HCT116 (cell line): ENCODE results near the gene PDP2. TPM values are rescaled to one million over a fixed set of nuclear protein-coding genes. Genes with fewer than 3 reads are reported as not detected.

Experiments
- ATAC-seq: fragments of 200-7000 bp; cut with Tn5 transposase; 2 replicates; pipeline ENCODE4 v1.9.1; 2020; ENCODE audit warnings: mild to moderate bottlenecking, moderate library complexity
- BruUV-seq: library from RNA; stranded (reverse); fragments of 400-500 nt; replicated peaks from 2 replicates; lab custom pipeline; 2021; lab: Mats Ljungman, UMichigan
- CTCF ChIA-PET: fragments of 300-600 bp; sonication (Branson Sonifier 250); formaldehyde crosslinking; loops from one replicate; lab custom pipeline; 2021; ENCODE audit warnings: antibody characterized with exemption; lab: Charles Lee
- POLR2A ChIA-PET: fragments of 300-600, 350-600 bp; sonication (Branson Sonifier 250); formaldehyde crosslinking; loops from one replicate; lab custom pipeline; 2021; ENCODE audit warnings: antibody characterized with exemption; lab: Charles Lee
- RAD21 ChIA-PET, 2 experiments: fragments of 300-600 bp; sonication (Branson Sonifier 250); formaldehyde crosslinking; loops; one replicate each; lab custom pipeline; 2023; ENCODE audit warnings: low total read pairs in 2 of 2; ENCODE audit not compliant: uncharacterized antibody in 2 of 2, unreplicated experiment in 2 of 2, low non-redundant PET in 1 of 2; lab: Charles Lee
- DNase-seq: peaks from one replicate; pipeline ENCODE4 v3.0.0-alpha.2; 2010; ENCODE audit warnings: low read depth, low spot score
- H2AFZ ChIP-seq: fragments of 200-600 bp; shearing (Covaris generic), sonication (generic); 2 replicates; pipeline ENCODE4 v1.6.1; 2017; ENCODE audit warnings: low read depth, mixed run types, mixed read lengths, antibody characterized with exemption, low read length; ENCODE audit not compliant: poor library complexity, severe bottlenecking
- H3K27ac ChIP-seq: 2 replicates; pipeline ENCODE4 v1.5.1; 2012; ENCODE audit warnings: low read depth, low read length
- H3K27me3 ChIP-seq: fragments of 200-600 bp; sonication (generic); 2 replicates; pipeline ENCODE4 v1.6.1; 2016; ENCODE audit warnings: mixed run types, low read length, mixed read lengths; ENCODE audit not compliant: insufficient read depth
- H3K36me3 ChIP-seq, 2 experiments: fragments of 200-500 bp in 1 of 2; fragments of 200-600 bp in 1 of 2; sonication (Bioruptor generic) in 1 of 2; sonication (generic) in 1 of 2; 2 replicates each; pipeline versions ENCODE4 v1.5.1 to v1.6.1; 2014 to 2016; ENCODE audit warnings: low read length in 2 of 2, inconsistent platforms in 1 of 2, mixed read lengths in 1 of 2, mixed run types in 1 of 2; ENCODE audit not compliant: insufficient read depth in 2 of 2, control insufficient read depth in 1 of 2
- H3K4me1 ChIP-seq, 2 experiments: fragments of 200-600 bp in 1 of 2; sonication (generic) in 1 of 2; 2 replicates each; pipeline versions ENCODE4 v1.5.1 to v1.6.1; 2012 to 2017; ENCODE audit warnings: low read length in 2 of 2, inconsistent platforms in 1 of 2, mild to moderate bottlenecking in 1 of 2, mixed read lengths in 1 of 2, mixed run types in 1 of 2, moderate library complexity in 1 of 2; ENCODE audit not compliant: insufficient read depth in 2 of 2, control insufficient read depth in 1 of 2
- H3K4me2 ChIP-seq: fragments of 200-600 bp; sonication (generic); 2 replicates; pipeline ENCODE4 v1.6.1; 2017; ENCODE audit warnings: mixed run types, low read length, mixed read lengths
- H3K4me3 ChIP-seq, 2 experiments: fragments of 200-600 bp in 1 of 2; sonication (generic) in 1 of 2; replicated peaks in 1 of 2; 2 replicates each; pipeline ENCODE4 v1.5.1; 2011 to 2016; ENCODE audit warnings: low read length in 2 of 2, control low read depth in 1 of 2, low read depth in 1 of 2, mild to moderate bottlenecking in 1 of 2, mixed read lengths in 1 of 2, mixed run types in 1 of 2
- H3K79me2 ChIP-seq: fragments of 200-600 bp; sonication (generic); 2 replicates; pipeline ENCODE4 v1.6.1; 2017; ENCODE audit warnings: mild to moderate bottlenecking, mixed run types, low read length, moderate library complexity, mixed read lengths; ENCODE audit not compliant: insufficient read depth
- H3K9ac ChIP-seq: fragments of 200-600 bp; sonication (generic); 2 replicates; pipeline ENCODE4 v1.6.1; 2016; ENCODE audit warnings: low read length, mixed read lengths
- H3K9me2 ChIP-seq: fragments of 200-600 bp; sonication (generic), shearing (Covaris generic); 2 replicates; pipeline ENCODE4 v1.6.1; 2017; ENCODE audit warnings: mixed run types, mild to moderate bottlenecking, moderate library complexity; ENCODE audit not compliant: insufficient read depth
- H3K9me3 ChIP-seq, 2 experiments: fragments of 200-500 bp in 1 of 2; fragments of 200-600 bp in 1 of 2; sonication (Bioruptor generic) in 1 of 2; sonication (generic) in 1 of 2; 2 replicates each; pipeline ENCODE4 v1.6.1; 2014 to 2017; ENCODE audit warnings: low read length in 2 of 2, mixed read lengths in 2 of 2, inconsistent platforms in 1 of 2, low read depth in 1 of 2, mild to moderate bottlenecking in 1 of 2, mixed run types in 1 of 2, moderate library complexity in 1 of 2; ENCODE audit not compliant: control insufficient read depth in 1 of 2, insufficient read depth in 1 of 2
- H4K20me1 ChIP-seq: fragments of 200-600 bp; sonication (generic), shearing (Covaris generic); 2 replicates; pipeline ENCODE4 v1.6.1; 2017; ENCODE audit warnings: mixed run types, mild to moderate bottlenecking, moderate library complexity; ENCODE audit not compliant: insufficient read depth
- ATF3 ChIP-seq: IDR thresholded peaks from 2 replicates; pipeline ENCODE4 v1.6.1; 2012
- CBX3 ChIP-seq: IDR thresholded peaks from 2 replicates; pipeline ENCODE4 v1.6.1; 2012; ENCODE audit warnings: low read depth
- CEBPB ChIP-seq: IDR thresholded peaks from 2 replicates; pipeline ENCODE4 v1.6.1; 2012; ENCODE audit warnings: low read depth
- EGR1 ChIP-seq: IDR thresholded peaks from 2 replicates; pipeline ENCODE4 v1.6.1; 2012; ENCODE audit warnings: low read depth
- EZH2 ChIP-seq: fragments of 200-600 bp; sonication (generic); IDR thresholded peaks from 2 replicates; pipeline ENCODE4 v1.6.1; 2017; ENCODE audit warnings: antibody characterized with exemption, mixed run types
- EZH2phosphoT487 ChIP-seq: fragments of 200-600 bp; IDR thresholded peaks from 2 replicates; pipeline ENCODE4 v1.6.1; 2018; ENCODE audit warnings: antibody characterized with exemption, borderline replicate concordance
- JUND ChIP-seq: IDR thresholded peaks from 2 replicates; pipeline ENCODE4 v1.6.1; 2012
- POLR2A ChIP-seq: IDR thresholded peaks from 2 replicates; pipeline ENCODE4 v1.7.0; 2011; ENCODE audit warnings: borderline replicate concordance; ENCODE audit not compliant: insufficient read depth, insufficient read length; ENCODE audit errors: extremely low read depth
- POLR2AphosphoS5 ChIP-seq: IDR thresholded peaks from 2 replicates; pipeline ENCODE4 v1.6.1; 2011; ENCODE audit warnings: mild to moderate bottlenecking, low read depth, low read length, moderate library complexity
- RAD21 ChIP-seq: IDR thresholded peaks from 2 replicates; pipeline ENCODE4 v1.6.1; 2012; ENCODE audit warnings: low read depth, mild to moderate bottlenecking
- SIN3A ChIP-seq: IDR thresholded peaks from 2 replicates; pipeline ENCODE4 v1.6.1; 2012; ENCODE audit warnings: low read depth
- SP1 ChIP-seq: IDR thresholded peaks from 2 replicates; pipeline ENCODE4 v1.6.1; 2012; ENCODE audit warnings: low read depth
- SRF ChIP-seq: IDR thresholded peaks from 2 replicates; pipeline ENCODE4 v1.6.1; 2012; ENCODE audit warnings: low read depth
- YY1 ChIP-seq: IDR thresholded peaks from 2 replicates; pipeline ENCODE4 v1.6.1; 2011; ENCODE audit warnings: low read length, low read depth, moderate library complexity, mild to moderate bottlenecking; ENCODE audit not compliant: insufficient replicate concordance; ENCODE audit errors: extremely low read depth
- ZBTB33 ChIP-seq: IDR thresholded peaks from 2 replicates; pipeline ENCODE4 v1.6.1; 2011; ENCODE audit warnings: mild to moderate bottlenecking, low read length, moderate library complexity; ENCODE audit not compliant: insufficient replicate concordance; ENCODE audit errors: extremely low read depth
- ZFX ChIP-seq: fragments of 450-650 bp; IDR thresholded peaks from 2 replicates; pipeline ENCODE4 v1.6.1; 2017
- ZNF274 ChIP-seq: fragments of 200-500 bp; sonication (Bioruptor generic); IDR thresholded peaks from 2 replicates; pipeline ENCODE4 v1.6.1; 2014; ENCODE audit warnings: mild to moderate bottlenecking, low read depth, low read length, inconsistent platforms
- intact Hi-C: fragments of 100-400 bp; cut with micrococcal nuclease; formaldehyde crosslinking; loops from 2 replicates; pipeline ENCODE4 v1.10.0; 2022
- total RNA-seq: library from RNA; stranded (reverse); gene quantifications from one replicate; pipeline ENCODE4 v1.2.1, GENCODE V29; 2021; ENCODE audit not compliant: unreplicated experiment
- TF ChIP-seq, protein P1 (sequence below), 3 experiments: fragments of 200-600 bp in 1 of 3; sonication (generic) in 1 of 3; IDR thresholded peaks in 2 of 3; conservative IDR thresholded peaks in 1 of 3; 2 replicates each; pipeline ENCODE4 v1.5.1; 2012 to 2017; ENCODE audit warnings: low read depth in 2 of 3, low read length in 2 of 3, antibody characterized with exemption in 1 of 3, borderline replicate concordance in 1 of 3, control low read depth in 1 of 3, mild to moderate bottlenecking in 1 of 3, mixed read lengths in 1 of 3, mixed run types in 1 of 3, moderate library complexity in 1 of 3; ENCODE audit not compliant: insufficient read depth in 1 of 3
- TF ChIP-seq, protein P2 (sequence below): IDR thresholded peaks from 2 replicates; pipeline ENCODE4 v1.6.1; 2012; ENCODE audit warnings: low read depth
- TF ChIP-seq, protein P3 (sequence below): IDR thresholded peaks from 2 replicates; pipeline ENCODE4 v1.6.1; 2012

Gene PDP2
- total RNA-seq, 1 experiment from 2014 or later = 19.9 TPM

DNA sequence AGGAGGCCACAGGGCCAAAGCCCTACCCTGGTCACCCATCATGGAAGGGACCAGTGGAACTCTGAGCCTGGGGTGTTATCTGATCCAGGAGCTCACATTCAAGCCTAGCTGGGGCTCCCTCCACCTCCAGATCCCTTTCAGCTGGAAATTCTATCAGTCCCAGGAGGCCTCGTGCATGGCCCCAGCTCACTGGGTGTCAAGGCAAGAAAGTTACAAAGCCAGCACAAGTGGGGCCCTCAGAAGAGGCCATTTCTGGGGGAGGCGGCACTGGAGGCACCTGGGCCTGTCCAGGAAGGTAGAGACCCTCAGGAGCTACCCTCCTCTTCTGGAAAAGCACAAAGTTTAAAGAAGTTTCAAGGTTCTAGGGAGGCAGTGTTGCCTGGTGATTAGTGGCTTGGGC, 31.3 kb upstream of the PDP2 start:
- Histone ChIP-seq H2AFZ (no peak overlapping the region), H3K9me2 (no peaks in the 10 kb centered on the region), H3K36me3 (no peaks in the 10 kb centered on the region), H4K20me1 (no peaks in the 10 kb centered on the region), H3K4me2 (no peak overlapping the region), H3K4me1 (peaks cover 4 to 9% of the 10 kb centered on the region in 2 experiments; a peak in 3 of 4 replicates), H3K27ac (no peak overlapping the region), H3K4me3 (no peak overlapping the region), H3K27me3 (no peaks in the 10 kb centered on the region), H3K9me3 (no peaks in the 10 kb centered on the region), H3K79me2 (no peaks in the 10 kb centered on the region), H3K9ac (no peak overlapping the region)
- no peak for ATAC-seq
- RAD21 ChIA-PET = interaction anchor here in 1 of 2 experiments (1.4 kb wide), 1 partner anchor 24 kb away, joined by 3 read pairs; no protein-coding TSS in a partner anchor
- CTCF ChIA-PET = interaction anchor here (1.0 to 3.4 kb wide), 2 partner anchors 12 to 18 kb away, joined by 5 to 16 read pairs; partner anchors contain the start of gene NAE1
- no peak for DNase-seq
- BruUV-seq = no TSS peak
- intact Hi-C loops = no loop called here
- TF ChIP-seq JUND (no peak), SRF (no peak), CEBPB (no peak), EGR1 (no peak), SIN3A (no peak), ATF3 (no peak), POLR2A (no peak), EZH2 (no peak), SP1 (no peak), ZFX (no peak), EZH2phosphoT487 (no peak), RAD21 (no peak), YY1 (no peak), ZNF274 (no peak), POLR2AphosphoS5 (no peak), CBX3 (no peak), ZBTB33 (no peak)
- TF ChIP-seq, protein P1, sequence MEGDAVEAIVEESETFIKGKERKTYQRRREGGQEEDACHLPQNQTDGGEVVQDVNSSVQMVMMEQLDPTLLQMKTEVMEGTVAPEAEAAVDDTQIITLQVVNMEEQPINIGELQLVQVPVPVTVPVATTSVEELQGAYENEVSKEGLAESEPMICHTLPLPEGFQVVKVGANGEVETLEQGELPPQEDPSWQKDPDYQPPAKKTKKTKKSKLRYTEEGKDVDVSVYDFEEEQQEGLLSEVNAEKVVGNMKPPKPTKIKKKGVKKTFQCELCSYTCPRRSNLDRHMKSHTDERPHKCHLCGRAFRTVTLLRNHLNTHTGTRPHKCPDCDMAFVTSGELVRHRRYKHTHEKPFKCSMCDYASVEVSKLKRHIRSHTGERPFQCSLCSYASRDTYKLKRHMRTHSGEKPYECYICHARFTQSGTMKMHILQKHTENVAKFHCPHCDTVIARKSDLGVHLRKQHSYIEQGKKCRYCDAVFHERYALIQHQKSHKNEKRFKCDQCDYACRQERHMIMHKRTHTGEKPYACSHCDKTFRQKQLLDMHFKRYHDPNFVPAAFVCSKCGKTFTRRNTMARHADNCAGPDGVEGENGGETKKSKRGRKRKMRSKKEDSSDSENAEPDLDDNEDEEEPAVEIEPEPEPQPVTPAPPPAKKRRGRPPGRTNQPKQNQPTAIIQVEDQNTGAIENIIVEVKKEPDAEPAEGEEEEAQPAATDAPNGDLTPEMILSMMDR (IDR thresholded peaks at IDR 0.05 in 2 of 3, conservative IDR thresholded peaks at IDR 0.05 in 1 of 3; ENCODE audit: borderline replicate concordance in 1 of 3, insufficient read depth in 1 of 3, low read depth in 2 of 3, low read length in 2 of 3) = no peak
- TF ChIP-seq, protein P2, sequence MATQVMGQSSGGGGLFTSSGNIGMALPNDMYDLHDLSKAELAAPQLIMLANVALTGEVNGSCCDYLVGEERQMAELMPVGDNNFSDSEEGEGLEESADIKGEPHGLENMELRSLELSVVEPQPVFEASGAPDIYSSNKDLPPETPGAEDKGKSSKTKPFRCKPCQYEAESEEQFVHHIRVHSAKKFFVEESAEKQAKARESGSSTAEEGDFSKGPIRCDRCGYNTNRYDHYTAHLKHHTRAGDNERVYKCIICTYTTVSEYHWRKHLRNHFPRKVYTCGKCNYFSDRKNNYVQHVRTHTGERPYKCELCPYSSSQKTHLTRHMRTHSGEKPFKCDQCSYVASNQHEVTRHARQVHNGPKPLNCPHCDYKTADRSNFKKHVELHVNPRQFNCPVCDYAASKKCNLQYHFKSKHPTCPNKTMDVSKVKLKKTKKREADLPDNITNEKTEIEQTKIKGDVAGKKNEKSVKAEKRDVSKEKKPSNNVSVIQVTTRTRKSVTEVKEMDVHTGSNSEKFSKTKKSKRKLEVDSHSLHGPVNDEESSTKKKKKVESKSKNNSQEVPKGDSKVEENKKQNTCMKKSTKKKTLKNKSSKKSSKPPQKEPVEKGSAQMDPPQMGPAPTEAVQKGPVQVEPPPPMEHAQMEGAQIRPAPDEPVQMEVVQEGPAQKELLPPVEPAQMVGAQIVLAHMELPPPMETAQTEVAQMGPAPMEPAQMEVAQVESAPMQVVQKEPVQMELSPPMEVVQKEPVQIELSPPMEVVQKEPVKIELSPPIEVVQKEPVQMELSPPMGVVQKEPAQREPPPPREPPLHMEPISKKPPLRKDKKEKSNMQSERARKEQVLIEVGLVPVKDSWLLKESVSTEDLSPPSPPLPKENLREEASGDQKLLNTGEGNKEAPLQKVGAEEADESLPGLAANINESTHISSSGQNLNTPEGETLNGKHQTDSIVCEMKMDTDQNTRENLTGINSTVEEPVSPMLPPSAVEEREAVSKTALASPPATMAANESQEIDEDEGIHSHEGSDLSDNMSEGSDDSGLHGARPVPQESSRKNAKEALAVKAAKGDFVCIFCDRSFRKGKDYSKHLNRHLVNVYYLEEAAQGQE = no peak
- TF ChIP-seq, protein P3, sequence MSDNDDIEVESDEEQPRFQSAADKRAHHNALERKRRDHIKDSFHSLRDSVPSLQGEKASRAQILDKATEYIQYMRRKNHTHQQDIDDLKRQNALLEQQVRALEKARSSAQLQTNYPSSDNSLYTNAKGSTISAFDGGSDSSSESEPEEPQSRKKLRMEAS = no peak
- POLR2A ChIA-PET = no interaction called here
